HepG2 (cell line): Measurements from ENCODE around the gene CCDC80. TPM values are rescaled to one million over a fixed set of nuclear protein-coding genes. Genes with fewer than 3 reads are reported as not detected.

Source experiments
- ATF1 ChIP-seq: IDR thresholded peaks from 2 replicates; pipeline ENCODE4 v1.6.1; 2016; ENCODE audit warnings: mild to moderate bottlenecking, control low read depth
- EEA1 ChIP-seq: sonication (generic); formaldehyde crosslinking; IDR thresholded peaks from 2 replicates; pipeline ENCODE4 v1.5.1; 2020; ENCODE audit warnings: mild to moderate bottlenecking, missing genetic modification reagents, borderline replicate concordance
- GRHL1 ChIP-seq: sonication (generic); formaldehyde crosslinking; conservative IDR thresholded peaks from 2 replicates; pipeline ENCODE4 v1.8.0; 2022; ENCODE audit warnings: missing genetic modification reagents
- IKZF4 ChIP-seq: sonication (generic); formaldehyde crosslinking; IDR thresholded peaks from 2 replicates; pipeline ENCODE4 v1.5.1; 2020; ENCODE audit warnings: borderline replicate concordance, mild to moderate bottlenecking, low read depth, missing genetic modification reagents; ENCODE audit errors: not compliant biosample characterization
- SPEN ChIP-seq: sonication (generic); formaldehyde crosslinking; IDR thresholded peaks from 2 replicates; pipeline ENCODE4 v1.5.1; 2020; ENCODE audit warnings: low read depth, mild to moderate bottlenecking, missing genetic modification reagents
- SYNCRIP ChIP-seq: fragments of 200-400 bp; formaldehyde crosslinking; IDR thresholded peaks from 2 replicates; pipeline ENCODE4 v1.6.1; 2018; ENCODE audit warnings: mild to moderate bottlenecking, low read depth, low read length; ENCODE audit not compliant: insufficient read depth
- ZNF124 ChIP-seq: sonication (generic); formaldehyde crosslinking; IDR thresholded peaks from 2 replicates; pipeline ENCODE4 v1.4.0; 2020; ENCODE audit warnings: missing genetic modification reagents
- ZNF160 ChIP-seq: sonication (generic); formaldehyde crosslinking; IDR thresholded peaks from 2 replicates; pipeline ENCODE4 v1.8.0; 2022; ENCODE audit warnings: mild to moderate bottlenecking, inconsistent platforms, missing genetic modification reagents
- ZNF280D ChIP-seq: sonication (generic); formaldehyde crosslinking; IDR thresholded peaks from 2 replicates; pipeline ENCODE4 v1.5.1; 2020; ENCODE audit warnings: mild to moderate bottlenecking, missing genetic modification reagents
- ZNF383 ChIP-seq: sonication (generic); formaldehyde crosslinking; IDR thresholded peaks from 2 replicates; pipeline ENCODE4 v1.4.0; 2020; ENCODE audit warnings: missing genetic modification reagents, mild to moderate bottlenecking, borderline replicate concordance
- ZNF512B ChIP-seq: sonication (generic); formaldehyde crosslinking; IDR thresholded peaks from 2 replicates; pipeline ENCODE4 v1.5.1; 2020; ENCODE audit warnings: missing genetic modification reagents, mild to moderate bottlenecking, borderline replicate concordance
- ZNF605 ChIP-seq: sonication (generic); formaldehyde crosslinking; IDR thresholded peaks from 2 replicates; pipeline ENCODE4 v1.8.0; 2022; ENCODE audit warnings: mild to moderate bottlenecking, missing genetic modification reagents
- ZNF609 ChIP-seq: sonication (generic); formaldehyde crosslinking; IDR thresholded peaks from 2 replicates; pipeline ENCODE4 v1.4.0; 2020; ENCODE audit warnings: mild to moderate bottlenecking, missing genetic modification reagents, borderline replicate concordance
- ZNF75D ChIP-seq: sonication (generic); formaldehyde crosslinking; IDR thresholded peaks from 2 replicates; pipeline ENCODE4 v1.8.1; 2023; ENCODE audit warnings: missing genetic modification reagents, mild to moderate bottlenecking, borderline replicate concordance
- ZNF850 ChIP-seq: sonication (generic); formaldehyde crosslinking; conservative IDR thresholded peaks from 2 replicates; pipeline ENCODE4 v1.9.0; 2021; ENCODE audit warnings: mild to moderate bottlenecking, missing genetic modification reagents
- polyA plus RNA-seq, 8 experiments: library from polyadenylated mRNA; depleted of rRNA in 3 of 8; stranded (reverse) in 7 of 8; unstranded in 1 of 8; fragments of >200 nt; fragmentation: Illumina TruSeq in 4 of 8; extraction: Trizol in 4 of 8; gene quantifications; 2 replicates each; pipeline versions ENCODE4 v1.2.1 to v1.2.3, GENCODE V29; 2011 to 2016; ENCODE audit warnings: low read depth in 4 of 8, missing spikeins in 1 of 8, mixed read lengths in 1 of 8; ENCODE audit not compliant: insufficient read depth in 1 of 8
- total RNA-seq, 5 experiments: library from RNA; depleted of rRNA; stranded (reverse); fragments of >200 nt; fragmentation: Illumina TruSeq; extraction: Trizol; gene quantifications; 2 replicates each; pipeline ENCODE4 v1.2.3, GENCODE V29; 2016; ENCODE audit warnings: low read depth in 1 of 5

Gene CCDC80
- total and polyA plus RNA-seq, 2 of the 13 experiments (the other 11 are each of a cell fraction or from before 2014, with no cell fraction given) = not detected

- TF ChIP-seq ZNF512B (CRISPR knock-in tag) (no peak; the same call in 1 of the 2 replicates), ZNF850 (CRISPR knock-in tag) (no peak), ATF1 (peak; percentile 66; the same call in 1 of the 2 replicates), ZNF383 (CRISPR knock-in tag) (no peak), EEA1 (CRISPR knock-in tag) (no peak), ZNF609 (CRISPR knock-in tag) (no peak), ZNF75D (CRISPR knock-in tag) (no peak), ZNF605 (CRISPR knock-in tag) (peak; percentile 91), ZNF160 (CRISPR knock-in tag) (no peak), SPEN (CRISPR knock-in tag) (peak; percentile 85), ZNF124 (CRISPR knock-in tag) (no peak; the same call in 1 of the 2 replicates), ZNF280D (CRISPR knock-in tag) (0 out of 2 replicates have a peak, but pooled peaks have one; percentile 65), GRHL1 (CRISPR knock-in tag) (no peak), SYNCRIP (no peak), IKZF4 (no peak)
Observed at GRCh38 chr3:112561734-112562529, 79.0 kb downstream of the CCDC80 start, which contains the start of the genes ATG3 and SLC35A5 (continued).
